Astrocyte (in vitro differentiated cells and primary cell): ENCODE data around the gene PI4KA.

ENCODE experiments used
- CTCF ChIP-seq: IDR thresholded peaks from 2 replicates; pipeline ENCODE4 v1.5.1; 2011; ENCODE audit warnings: low read depth, mild to moderate bottlenecking, inconsistent platforms, low read length, moderate library complexity; ENCODE audit not compliant: insufficient read depth
- EZH2 ChIP-seq: IDR thresholded peaks from 2 replicates; pipeline ENCODE4 v1.6.1; 2012; ENCODE audit warnings: mild to moderate bottlenecking, low read length, inconsistent platforms; ENCODE audit not compliant: insufficient read depth

DNA sequence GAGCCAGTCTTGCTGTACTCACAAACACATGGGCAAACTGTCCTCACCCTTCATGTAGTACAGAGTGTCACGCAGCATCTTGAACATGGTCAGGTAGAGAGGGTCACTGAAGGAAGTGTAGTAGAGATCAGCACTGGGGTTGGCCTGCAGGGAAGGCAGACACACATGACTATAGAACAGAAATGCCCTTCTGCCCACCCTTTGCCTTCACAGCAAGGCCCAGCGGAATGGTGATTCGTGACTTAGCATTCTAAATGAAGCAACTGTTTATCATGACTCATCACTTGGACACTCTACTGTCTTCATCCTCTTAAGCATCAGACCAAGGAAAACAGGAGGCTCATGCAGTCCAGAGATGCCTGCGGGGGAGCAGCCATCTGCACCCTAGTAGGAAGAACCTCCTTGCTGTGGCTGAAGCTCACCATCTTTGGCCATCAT, 51.3 kb downstream of the PI4KA start:
- TF ChIP-seq CTCF = no peak
- TF ChIP-seq EZH2 = no peak
